OCI-LY7 (cell line): Measurements from ENCODE around the gene PSMD3. TPM values are rescaled to one million over a fixed set of nuclear protein-coding genes. Genes with fewer than 3 reads are reported as not detected.

Source experiments
- BruUV-seq: library from RNA; stranded (reverse); fragments of 400-500 nt; replicated peaks from 2 replicates; lab custom pipeline; 2021; lab: Mats Ljungman, UMichigan
- CTCF ChIA-PET: fragments of 300-600 bp; sonication (Branson Sonifier 250); formaldehyde crosslinking; loops from one replicate; lab custom pipeline; 2022; ENCODE audit warnings: antibody characterized with exemption; ENCODE audit not compliant: unreplicated experiment; lab: Charles Lee
- POLR2A ChIA-PET: fragments of 300-600 bp; sonication (Branson Sonifier 250); formaldehyde crosslinking; loops from one replicate; lab custom pipeline; 2022; ENCODE audit warnings: antibody characterized with exemption; lab: Charles Lee
- DNase-seq: peaks from one replicate; pipeline ENCODE4 v3.0.0-alpha.2; 2015; ENCODE audit warnings: low spot score
- H2AFZ ChIP-seq: fragments of 200-600 bp; sonication (generic), shearing (Covaris generic); 2 replicates; pipeline ENCODE4 v1.6.1; 2014; ENCODE audit warnings: mild to moderate bottlenecking, antibody characterized with exemption, low read length, moderate library complexity
- H3K27ac ChIP-seq: fragments of 200-600 bp; sonication (generic); 2 replicates; pipeline ENCODE4 v1.5.1; 2014; ENCODE audit warnings: mixed run types, low read depth, mild to moderate bottlenecking, moderate library complexity, low read length, inconsistent platforms; ENCODE audit not compliant: poor library complexity, severe bottlenecking
- H3K36me3 ChIP-seq: fragments of 200-600 bp; sonication (generic); 2 replicates; pipeline ENCODE4 v1.6.1; 2014; ENCODE audit warnings: mild to moderate bottlenecking, antibody characterized with exemption, low read length, moderate library complexity, mixed read lengths; ENCODE audit not compliant: insufficient read depth
- H3K4me1 ChIP-seq: fragments of 200-600 bp; sonication (generic); 2 replicates; pipeline ENCODE4 v1.5.1; 2014; ENCODE audit warnings: mild to moderate bottlenecking, low read length; ENCODE audit not compliant: insufficient read depth, poor library complexity, severe bottlenecking
- H3K4me2 ChIP-seq: fragments of 200-600 bp; sonication (generic); 2 replicates; pipeline ENCODE4 v1.6.1; 2014; ENCODE audit warnings: mild to moderate bottlenecking, low read length
- H3K4me3 ChIP-seq: fragments of 200-600 bp; sonication (generic); 2 replicates; pipeline ENCODE4 v1.5.1; 2014; ENCODE audit warnings: mild to moderate bottlenecking, low read depth, low read length; ENCODE audit not compliant: poor library complexity, severe bottlenecking
- H3K79me2 ChIP-seq: fragments of 200-600 bp; sonication (generic); 2 replicates; pipeline ENCODE4 v1.6.1; 2016; ENCODE audit warnings: low read depth, mild to moderate bottlenecking, low read length, moderate library complexity, mixed read lengths; ENCODE audit not compliant: insufficient read depth
- H3K9me2 ChIP-seq: fragments of 200-600 bp; sonication (generic); 2 replicates; pipeline ENCODE4 v1.6.1; 2016; ENCODE audit warnings: mild to moderate bottlenecking, low read length, mixed read lengths; ENCODE audit not compliant: insufficient read depth
- H3K9me3 ChIP-seq: fragments of 200-600 bp; sonication (generic); 2 replicates; pipeline ENCODE4 v1.6.1; 2014; ENCODE audit warnings: mild to moderate bottlenecking, mixed run types, low read length, mixed read lengths
- H4K20me1 ChIP-seq: fragments of 200-600 bp; sonication (generic); 2 replicates; pipeline ENCODE4 v1.6.1; 2014; ENCODE audit warnings: mild to moderate bottlenecking, antibody characterized with exemption, low read length, moderate library complexity, mixed read lengths; ENCODE audit not compliant: insufficient read depth
- EZH2phosphoT487 ChIP-seq: fragments of 200-600 bp; sonication (generic); IDR thresholded peaks from 2 replicates; pipeline ENCODE4 v1.6.1; 2018; ENCODE audit warnings: low read depth, borderline replicate concordance, mild to moderate bottlenecking, mixed run types, antibody characterized with exemption, low read length, moderate library complexity, mixed read lengths
- intact Hi-C: fragments of 100-400 bp; cut with micrococcal nuclease; formaldehyde crosslinking; loops from one replicate; pipeline ENCODE4 v1.10.0; 2022; ENCODE audit not compliant: unreplicated experiment
- total RNA-seq, 2 experiments: library from RNA; depleted of rRNA in 1 of 2; stranded (reverse); fragments of >200 nt in 1 of 2; shearing (Covaris generic) in 1 of 2; gene quantifications; 2 replicates each; pipeline ENCODE4 v1.2.3, GENCODE V29; 2014 to 2022
- TF ChIP-seq, protein P1 (sequence below): fragments of 200-600 bp; sonication (generic); conservative IDR thresholded peaks from 2 replicates; pipeline ENCODE4 v1.5.1; 2014; ENCODE audit warnings: mild to moderate bottlenecking, antibody characterized with exemption, low read length, moderate library complexity, mixed read lengths

Gene PSMD3
- total RNA-seq, 2 experiments from 2014 or later = 149 to 150 TPM

DNA sequence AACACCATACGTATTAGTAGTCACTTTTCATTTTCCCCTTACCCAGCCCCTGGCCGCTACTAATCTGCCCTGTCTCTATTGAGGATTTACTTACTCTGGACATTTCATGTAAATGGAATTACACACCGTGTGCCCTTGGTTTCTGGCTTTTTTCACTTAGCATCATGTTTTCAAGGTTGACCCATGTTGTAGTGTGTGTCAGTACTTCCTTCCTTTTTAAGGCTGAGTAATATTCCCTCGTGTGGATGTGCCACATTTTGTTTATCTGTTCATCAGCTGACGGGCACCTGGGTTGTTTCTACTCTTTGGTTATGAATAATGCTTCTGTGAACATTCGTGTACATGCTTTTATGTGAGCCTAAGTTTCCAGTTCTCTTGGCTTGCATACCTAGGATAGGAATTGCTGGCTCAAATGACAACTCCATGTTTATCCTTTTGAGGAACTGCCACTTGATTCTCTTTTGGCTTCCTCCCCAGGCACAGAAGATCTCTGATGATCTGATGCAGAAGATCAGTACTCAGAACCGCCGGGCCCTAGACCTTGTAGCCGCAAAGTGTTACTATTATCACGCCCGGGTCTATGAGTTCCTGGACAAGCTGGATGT is 7.7 kb downstream of the PSMD3 start:
- ChIA-PET CTCF (no interaction called here), POLR2A (no interaction called here)
- intact Hi-C loops = no loop called here
- no TSS peak for BruUV-seq
- peaks cover 99% of the 10 kb centered on the region for H3K36me3 ChIP-seq
- H2AFZ ChIP-seq = no peak overlapping the region
- no peak overlapping the region for H3K4me3 ChIP-seq
- no peaks in the 10 kb centered on the region for H3K9me2 ChIP-seq
- no peak overlapping the region for H3K4me2 ChIP-seq
- no peak for DNase-seq
- H3K27ac ChIP-seq = no peak overlapping the region
- 0 out of 2 replicates have a peak, but pooled peaks cover 3% of the 10 kb centered on the region for H4K20me1 ChIP-seq
- no peak for TF ChIP-seq EZH2phosphoT487
- TF ChIP-seq, protein P1, sequence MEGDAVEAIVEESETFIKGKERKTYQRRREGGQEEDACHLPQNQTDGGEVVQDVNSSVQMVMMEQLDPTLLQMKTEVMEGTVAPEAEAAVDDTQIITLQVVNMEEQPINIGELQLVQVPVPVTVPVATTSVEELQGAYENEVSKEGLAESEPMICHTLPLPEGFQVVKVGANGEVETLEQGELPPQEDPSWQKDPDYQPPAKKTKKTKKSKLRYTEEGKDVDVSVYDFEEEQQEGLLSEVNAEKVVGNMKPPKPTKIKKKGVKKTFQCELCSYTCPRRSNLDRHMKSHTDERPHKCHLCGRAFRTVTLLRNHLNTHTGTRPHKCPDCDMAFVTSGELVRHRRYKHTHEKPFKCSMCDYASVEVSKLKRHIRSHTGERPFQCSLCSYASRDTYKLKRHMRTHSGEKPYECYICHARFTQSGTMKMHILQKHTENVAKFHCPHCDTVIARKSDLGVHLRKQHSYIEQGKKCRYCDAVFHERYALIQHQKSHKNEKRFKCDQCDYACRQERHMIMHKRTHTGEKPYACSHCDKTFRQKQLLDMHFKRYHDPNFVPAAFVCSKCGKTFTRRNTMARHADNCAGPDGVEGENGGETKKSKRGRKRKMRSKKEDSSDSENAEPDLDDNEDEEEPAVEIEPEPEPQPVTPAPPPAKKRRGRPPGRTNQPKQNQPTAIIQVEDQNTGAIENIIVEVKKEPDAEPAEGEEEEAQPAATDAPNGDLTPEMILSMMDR = no peak
- H3K9me3 ChIP-seq = no peaks in the 10 kb centered on the region
- H3K79me2 ChIP-seq = peaks cover 4% of the 10 kb centered on the region
- no peaks in the 10 kb centered on the region for H3K4me1 ChIP-seq

DNA sequence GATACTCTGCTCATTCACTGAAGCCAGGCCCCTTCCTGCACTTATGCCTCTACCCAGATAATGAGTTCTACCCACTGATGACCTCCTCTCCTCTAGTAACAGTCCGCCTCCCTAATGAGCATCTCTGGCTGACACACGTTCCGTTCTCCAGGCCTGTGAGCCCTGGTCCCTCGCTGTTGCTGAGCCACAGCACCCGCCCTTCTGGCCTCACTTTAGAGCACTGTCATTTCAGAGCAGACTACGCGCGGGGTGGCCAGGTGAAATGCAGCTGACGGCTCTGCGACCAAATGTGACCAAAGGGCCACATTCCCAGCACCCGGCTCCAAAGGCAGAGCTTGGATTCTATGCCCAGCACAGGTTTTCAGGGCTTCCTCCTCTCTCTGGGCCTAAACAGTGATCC is 13.8 kb downstream of the PSMD3 start:
- H3K4me3 ChIP-seq = no peak overlapping the region
- no TSS peak for BruUV-seq
- H3K9me3 ChIP-seq = no peaks in the 10 kb centered on the region
- H2AFZ ChIP-seq = no peak overlapping the region
- no peaks in the 10 kb centered on the region for H3K4me1 ChIP-seq
- H3K27ac ChIP-seq = no peak overlapping the region
- H3K79me2 ChIP-seq = no peaks in the 10 kb centered on the region
- TF ChIP-seq, protein P1 = no peak
- TF ChIP-seq EZH2phosphoT487 = no peak
- intact Hi-C loops = no loop called here
- H3K4me2 ChIP-seq = no peak overlapping the region
- no peaks in the 10 kb centered on the region for H4K20me1 ChIP-seq
- POLR2A ChIA-PET = no interaction called here
- CTCF ChIA-PET = no interaction called here
- no peaks in the 10 kb centered on the region for H3K9me2 ChIP-seq
- no peak for DNase-seq
- H3K36me3 ChIP-seq = peaks cover 87% of the 10 kb centered on the region

DNA sequence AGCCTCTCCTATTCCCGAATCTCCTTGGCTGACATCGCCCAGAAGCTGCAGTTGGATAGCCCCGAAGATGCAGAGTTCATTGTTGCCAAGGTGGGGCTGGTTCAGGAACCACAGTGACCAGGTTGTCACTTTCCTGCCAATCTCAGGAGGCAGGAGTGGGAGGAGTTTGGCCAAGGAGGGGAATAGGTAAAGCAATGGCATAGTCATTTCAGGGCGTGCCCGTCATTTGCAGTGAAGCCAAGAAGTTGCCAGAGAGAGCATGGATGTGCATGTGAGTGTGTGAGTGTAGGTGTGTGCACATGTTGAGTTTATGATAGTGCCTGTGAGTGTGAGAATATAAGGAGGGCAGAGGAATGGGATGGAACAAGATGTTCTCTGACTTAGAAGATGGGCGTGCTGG is 14.8 kb downstream of the PSMD3 start:
- Histone ChIP-seq H3K36me3 (peaks cover 77% of the 10 kb centered on the region), H3K4me1 (no peaks in the 10 kb centered on the region), H3K79me2 (no peaks in the 10 kb centered on the region), H4K20me1 (no peaks in the 10 kb centered on the region), H3K9me3 (no peaks in the 10 kb centered on the region), H3K4me3 (no peak overlapping the region), H3K27ac (no peak overlapping the region), H2AFZ (no peak overlapping the region), H3K4me2 (no peak overlapping the region), H3K9me2 (no peaks in the 10 kb centered on the region)
- TF ChIP-seq, protein P1 = no peak
- TF ChIP-seq EZH2phosphoT487 = no peak
- POLR2A ChIA-PET = no interaction called here
- CTCF ChIA-PET = no interaction called here
- no TSS peak for BruUV-seq
- intact Hi-C loops = no loop called here
- DNase-seq = no peak
